Activated CD4-positive, alpha-beta memory T cell treated with anti-CD3 and anti-CD28 coated beads, Interleukin-2, amount 10 ng/mL, durations not matched to agents 7 days and 5 days (primary cell): ENCODE data around the gene RASGRF1. TPM values are rescaled to one million over a fixed set of nuclear protein-coding genes. Genes with fewer than 3 reads are reported as not detected.

Source experiments
- CTCF ChIA-PET: fragments of 350-600 bp; sonication (Branson Sonifier 250); formaldehyde crosslinking; loops from one replicate; lab custom pipeline; 2021; ENCODE audit warnings: antibody characterized with exemption, inconsistent platforms; lab: Charles Lee
- POLR2A ChIA-PET: fragments of 350-600 bp; sonication (Branson Sonifier 250); formaldehyde crosslinking; loops from one replicate; lab custom pipeline; 2021; ENCODE audit warnings: antibody characterized with exemption; lab: Charles Lee
- DNase-seq: peaks from one replicate; pipeline ENCODE4 v3.0.0-alpha.2; 2020
- H3K27ac Mint-ChIP-seq: one replicate; pipeline ENCODE4 v1.8.0; 2021; ENCODE audit warnings: mild to moderate bottlenecking, mixed read lengths
- H3K27me3 Mint-ChIP-seq: one replicate; pipeline ENCODE4 v1.8.0; 2021; ENCODE audit warnings: mixed read lengths
- H3K36me3 Mint-ChIP-seq: one replicate; pipeline ENCODE4 v1.8.0; 2021; ENCODE audit warnings: low read depth, mixed read lengths
- H3K4me1 Mint-ChIP-seq: one replicate; pipeline ENCODE4 v1.8.0; 2021; ENCODE audit warnings: mixed read lengths
- H3K4me3 Mint-ChIP-seq: one replicate; pipeline ENCODE4 v1.8.0; 2021; ENCODE audit warnings: mild to moderate bottlenecking, mixed read lengths
- H3K9me3 Mint-ChIP-seq: one replicate; pipeline ENCODE4 v1.8.0; 2021; ENCODE audit warnings: mixed read lengths
- total RNA-seq, 2 experiments: library from RNA; stranded (reverse); gene quantifications; one replicate each; pipeline ENCODE4 v1.2.3, GENCODE V29; 2021

Gene RASGRF1
- total RNA-seq, 2 experiments from 2014 or later, result not detected

- CTCF ChIA-PET, result no interaction called here
- no peaks in the 10 kb centered on the region for H3K9me3 Mint-ChIP-seq
These were observed 100.3 kb downstream of the RASGRF1 start for GRCh38 chr15:78990278-78990677.

DNA sequence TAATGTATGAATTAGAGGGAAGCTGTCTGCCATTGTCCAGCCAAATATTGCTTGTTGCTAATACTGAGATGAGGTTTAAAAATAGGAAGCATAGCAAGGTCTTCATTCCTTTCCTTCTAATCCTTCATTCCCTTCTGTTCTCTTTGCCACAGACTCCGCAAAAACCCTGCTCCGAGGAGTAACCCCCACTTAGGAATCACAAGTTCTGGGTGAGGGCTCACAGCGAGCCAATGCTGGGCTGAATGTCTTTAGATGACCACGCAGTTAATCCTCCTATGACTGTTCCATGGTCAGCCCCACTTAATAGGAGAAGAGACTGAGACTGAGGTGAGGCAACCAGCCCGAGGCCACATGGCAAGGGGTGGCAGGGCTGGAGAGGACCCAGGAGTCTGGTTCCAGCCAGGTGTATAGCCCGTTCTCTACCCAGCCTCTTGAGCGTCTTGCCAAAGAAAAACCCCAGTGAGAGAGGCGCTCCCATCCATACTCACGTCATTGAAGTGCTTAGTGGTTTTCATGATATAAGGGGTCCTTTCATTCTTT, 100.8 kb downstream of the RASGRF1 start:
- no peaks in the 10 kb centered on the region for H3K9me3 Mint-ChIP-seq
- no peak for DNase-seq
- H3K4me1 Mint-ChIP-seq, result peaks cover 15% of the 10 kb centered on the region
- ChIA-PET POLR2A (no interaction called here), CTCF (interaction anchor here (1.2 kb wide), 1 partner anchor 83 kb away, joined by 3 read pairs; no protein-coding TSS in a partner anchor)
- peaks cover 4% of the 10 kb centered on the region for H3K27me3 Mint-ChIP-seq
- no peak overlapping the region for H3K27ac Mint-ChIP-seq
- no peaks in the 10 kb centered on the region for H3K36me3 Mint-ChIP-seq
- H3K4me3 Mint-ChIP-seq, result no peak overlapping the region

More at GRCh38 chr15:78990278-78990677, 100.3 kb downstream of the RASGRF1 start:
- Mint-ChIP-seq H3K27ac (no peak overlapping the region), H3K4me3 (no peak overlapping the region), H3K4me1 (peaks cover 15% of the 10 kb centered on the region), H3K27me3 (peaks cover 4% of the 10 kb centered on the region), H3K36me3 (no peaks in the 10 kb centered on the region)
- DNase-seq, result no peak
- POLR2A ChIA-PET, result no interaction called here

GRCh38 chr15:78988361-78988911, 102.1 kb downstream of the RASGRF1 start:
- Mint-ChIP-seq H3K4me3 (no peak overlapping the region), H3K9me3 (no peaks in the 10 kb centered on the region), H3K27ac (no peak overlapping the region), H3K27me3 (peaks cover 11% of the 10 kb centered on the region), H3K4me1 (peaks cover 15% of the 10 kb centered on the region), H3K36me3 (no peaks in the 10 kb centered on the region)
- peak; percentile 47 for DNase-seq
- ChIA-PET CTCF (interaction anchor here (0.8 to 1.9 kb wide), 3 partner anchors 8 to 81 kb away, joined by 3 to 4 read pairs (median 3); no protein-coding TSS in a partner anchor), POLR2A (no interaction called here)

- Mint-ChIP-seq H3K27me3 (peaks cover 12% of the 10 kb centered on the region), H3K4me1 (peaks cover 15% of the 10 kb centered on the region), H3K9me3 (no peaks in the 10 kb centered on the region), H3K36me3 (no peaks in the 10 kb centered on the region), H3K27ac (no peak overlapping the region), H3K4me3 (no peak overlapping the region)
- no peak for DNase-seq
- ChIA-PET POLR2A (no interaction called here), CTCF (interaction anchor here (1.9 kb wide), 1 partner anchor 19 kb away, joined by 4 read pairs; no protein-coding TSS in a partner anchor)
These were observed 102.8 kb downstream of the RASGRF1 start for GRCh38 chr15:78987556-78988360.

GRCh38 chr15:78985859-78986475, 104.6 kb downstream of the RASGRF1 start:
- Mint-ChIP-seq H3K4me1 (peaks cover 15% of the 10 kb centered on the region), H3K9me3 (no peaks in the 10 kb centered on the region), H3K27ac (no peak overlapping the region), H3K4me3 (no peak overlapping the region), H3K27me3 (peaks cover 11% of the 10 kb centered on the region), H3K36me3 (no peaks in the 10 kb centered on the region)
- CTCF ChIA-PET, result no interaction called here
- POLR2A ChIA-PET, result no interaction called here
- DNase-seq, result no peak

GRCh38 chr15:78984041-78984440, 106.5 kb downstream of the RASGRF1 start:
- DNase-seq, result no peak
- Mint-ChIP-seq H3K36me3 (no peaks in the 10 kb centered on the region), H3K27me3 (peaks cover 11% of the 10 kb centered on the region), H3K4me1 (peaks cover 22% of the 10 kb centered on the region), H3K27ac (no peak overlapping the region), H3K4me3 (no peak overlapping the region), H3K9me3 (no peaks in the 10 kb centered on the region)
- POLR2A ChIA-PET, result no interaction called here
- CTCF ChIA-PET, result no interaction called here

DNA sequence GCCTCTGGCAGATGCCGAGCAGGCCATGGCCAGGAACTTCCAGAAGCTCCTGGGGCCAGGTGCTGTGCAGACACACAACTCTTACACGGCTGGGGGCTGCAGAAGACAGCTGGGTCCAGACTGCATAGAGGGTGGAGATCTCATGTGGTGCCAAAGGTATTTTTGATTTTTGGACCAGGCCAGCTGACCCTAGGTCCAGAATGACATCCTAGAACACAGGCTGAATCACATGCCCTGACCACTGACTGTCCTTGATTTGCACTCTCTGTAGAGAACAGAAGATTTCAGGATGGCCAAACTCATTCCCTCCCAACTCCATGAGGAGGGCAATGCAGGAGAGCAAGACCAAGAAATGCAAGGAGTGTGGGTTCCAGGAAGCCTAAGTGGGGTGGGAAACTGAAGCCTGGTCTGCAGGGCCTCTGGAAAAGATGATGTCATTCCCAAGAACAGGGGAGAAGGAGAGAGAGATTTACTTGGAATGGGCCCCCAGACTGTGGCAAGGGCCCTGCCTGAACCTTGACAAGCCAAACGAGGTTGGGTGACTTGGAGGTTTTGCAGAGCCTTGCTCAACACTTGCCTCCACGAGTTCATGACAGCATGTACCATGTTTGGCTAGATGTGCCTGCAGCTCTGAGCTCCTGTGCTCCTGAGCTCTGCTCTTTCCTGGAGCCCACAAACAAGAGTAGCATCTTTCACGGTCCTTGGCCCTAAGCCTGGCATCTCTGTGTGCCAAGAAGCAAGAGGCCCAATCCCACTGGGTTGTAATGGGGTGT, 107.2 kb downstream of the RASGRF1 start:
- Mint-ChIP-seq H3K36me3 (no peaks in the 10 kb centered on the region), H3K4me1 (peaks cover 19% of the 10 kb centered on the region), H3K27ac (no peak overlapping the region), H3K9me3 (no peaks in the 10 kb centered on the region), H3K27me3 (peaks cover 11% of the 10 kb centered on the region), H3K4me3 (no peak overlapping the region)
- no peak for DNase-seq
- ChIA-PET POLR2A (no interaction called here), CTCF (interaction anchor here (0.6 kb wide), 2 partner anchors 109 to 338 kb away, joined by 3 read pairs; no protein-coding TSS in a partner anchor)

DNA sequence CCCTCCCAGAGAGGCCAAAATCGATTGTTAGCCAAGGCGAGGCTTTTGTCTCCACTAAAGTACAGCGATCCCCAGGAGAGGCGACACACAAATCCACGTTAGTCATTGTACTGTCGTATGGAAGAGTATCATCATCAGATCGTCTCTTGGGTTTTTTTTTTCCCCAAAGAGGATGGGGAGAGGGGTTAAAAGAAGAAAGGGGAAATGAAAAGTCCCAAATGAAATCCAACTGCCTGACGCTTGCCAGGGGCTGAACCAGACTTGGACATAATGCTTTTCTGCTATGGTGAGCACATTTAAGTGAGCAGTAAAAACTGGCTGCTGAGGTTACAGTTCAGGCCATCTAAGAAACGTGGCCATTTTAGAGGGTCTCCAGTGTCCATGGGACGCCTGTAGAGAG, 107.8 kb downstream of the RASGRF1 start:
- Mint-ChIP-seq H3K36me3 (no peaks in the 10 kb centered on the region), H3K4me1 (peaks cover 15% of the 10 kb centered on the region), H3K27ac (no peak overlapping the region), H3K27me3 (peaks cover 11% of the 10 kb centered on the region), H3K4me3 (no peak overlapping the region), H3K9me3 (no peaks in the 10 kb centered on the region)
- no peak for DNase-seq
- POLR2A ChIA-PET, result no interaction called here
- CTCF ChIA-PET, result interaction anchor here (6.9 kb wide), 1 partner anchor 74 kb away, joined by 49 read pairs; no protein-coding TSS in a partner anchor

DNA sequence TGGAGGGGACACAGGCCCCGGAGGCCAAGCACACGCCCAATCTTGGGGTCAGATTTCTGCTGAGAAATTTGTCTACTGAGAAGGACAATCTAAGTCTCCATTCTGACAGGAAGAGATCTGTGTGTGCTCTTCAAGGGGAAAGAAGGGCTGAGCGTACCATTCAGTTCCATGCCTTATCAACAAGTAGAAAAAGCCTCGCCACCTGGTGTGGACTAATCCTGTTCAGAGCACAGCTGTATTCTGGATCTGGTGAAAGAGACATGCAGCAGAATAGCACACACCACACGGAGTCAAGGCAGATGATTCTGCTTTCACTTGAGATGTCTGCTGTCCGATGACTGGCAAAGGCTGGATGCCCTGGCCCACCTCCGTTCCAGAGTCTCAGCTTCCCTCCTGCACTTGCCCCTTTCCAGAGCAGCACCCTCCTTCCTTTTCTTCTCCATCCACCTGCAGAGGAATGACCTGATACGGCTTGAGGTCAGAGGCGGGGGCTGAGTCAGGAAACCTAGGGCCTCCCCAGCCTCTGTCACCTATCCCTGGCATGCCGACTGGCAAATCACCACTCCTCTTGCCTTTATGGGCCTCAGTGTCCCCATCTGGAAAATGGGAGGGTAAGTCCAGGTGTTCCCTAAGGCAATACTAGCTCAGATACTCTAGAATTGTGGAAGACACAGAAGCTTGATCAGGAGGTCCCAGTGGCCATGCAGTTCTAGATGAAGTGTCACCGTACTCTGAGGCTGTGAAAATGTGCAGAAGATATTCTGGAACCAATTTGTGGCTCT, 108.9 kb downstream of the RASGRF1 start:
- POLR2A ChIA-PET, result no interaction called here
- H3K4me1 Mint-ChIP-seq, result peaks cover 23% of the 10 kb centered on the region
- H3K36me3 Mint-ChIP-seq, result no peaks in the 10 kb centered on the region
- CTCF ChIA-PET, result interaction anchor here (1.3 to 6.9 kb wide), 4 partner anchors 12 to 73 kb away, joined by 3 to 49 read pairs (median 9); no protein-coding TSS in a partner anchor
- DNase-seq, result no peak
- H3K27me3 Mint-ChIP-seq, result peaks cover 11% of the 10 kb centered on the region
- no peak overlapping the region for H3K27ac Mint-ChIP-seq
- no peak overlapping the region for H3K4me3 Mint-ChIP-seq
- no peaks in the 10 kb centered on the region for H3K9me3 Mint-ChIP-seq

DNA sequence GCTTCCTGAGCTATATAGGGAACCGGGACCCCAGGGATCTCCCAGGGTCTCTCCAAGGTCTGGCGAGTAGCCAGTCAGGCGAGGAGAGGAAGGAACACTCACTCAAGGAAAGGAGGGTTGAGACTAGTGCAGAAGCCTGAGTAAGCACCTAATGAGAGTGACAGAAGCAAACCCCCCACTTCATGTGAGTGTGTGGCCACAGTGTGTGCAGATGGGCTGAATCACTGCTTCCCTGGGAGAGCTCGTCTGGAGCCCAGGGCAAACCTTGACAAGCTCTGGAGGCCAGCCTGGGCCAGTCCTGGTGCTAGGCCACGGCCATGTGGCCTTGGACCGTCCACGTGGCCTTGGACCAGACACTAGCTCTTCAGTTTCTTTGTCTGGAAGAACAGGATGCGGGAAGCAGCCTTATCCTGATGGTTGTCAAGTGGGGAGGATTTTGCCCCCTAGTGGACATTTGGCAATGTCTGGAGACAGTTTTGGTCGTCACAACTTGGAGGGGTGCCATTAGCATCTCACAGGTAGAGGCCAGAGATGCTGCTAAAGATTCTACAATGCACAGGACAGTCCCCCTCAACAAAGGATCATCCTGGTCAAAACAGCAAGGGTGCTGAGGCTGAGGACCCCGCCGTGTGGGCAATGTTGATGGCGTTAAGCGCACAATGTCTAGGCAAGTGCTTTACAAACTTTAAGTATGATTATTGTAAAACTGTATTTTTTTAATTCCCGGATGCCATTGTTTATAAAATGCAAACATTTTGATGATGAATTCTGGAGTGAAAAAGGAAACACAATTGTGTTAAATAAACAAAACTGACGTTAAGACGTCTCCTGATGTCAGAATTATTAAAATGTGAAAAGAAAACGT, 110.9 kb downstream of the RASGRF1 start:
- no peak overlapping the region for H3K27ac Mint-ChIP-seq
- H3K9me3 Mint-ChIP-seq, result no peaks in the 10 kb centered on the region
- ChIA-PET POLR2A (interaction anchor here (0.9 kb wide), 1 partner anchor 36 kb away, joined by 3 read pairs; the partner anchor contains the start of gene CTSH), CTCF (interaction anchor here (0.7 to 6.9 kb wide), 12 partner anchors 10 to 204 kb away, joined by 3 to 49 read pairs (median 3); partner anchors contain the start of gene MORF4L1)
- H3K27me3 Mint-ChIP-seq, result peaks cover 8% of the 10 kb centered on the region
- H3K36me3 Mint-ChIP-seq, result no peaks in the 10 kb centered on the region
- no peak overlapping the region for H3K4me3 Mint-ChIP-seq
- peak; percentile 50 for DNase-seq
- H3K4me1 Mint-ChIP-seq, result peaks cover 25% of the 10 kb centered on the region
